Tibial nerve (tissue), 3 donors: Measurements from ENCODE around the gene AMMECR1L.

Experiments used
- CTCF ChIP-seq, 5 experiments: fragments of 200-600 bp in 3 of 5; fragments of 450-650 bp in 2 of 5; sonication (generic) in 3 of 5; IDR thresholded peaks; one replicate each; pipeline ENCODE4 v1.5.1; 2016 to 2019; ENCODE audit warnings: antibody characterized with exemption in 5 of 5, mild to moderate bottlenecking in 3 of 5, moderate library complexity in 2 of 5
- POLR2A ChIP-seq, 2 donors: fragments of 450-650 bp; IDR thresholded peaks; one replicate each; pipeline ENCODE4 v1.6.1; 2017; ENCODE audit warnings: antibody characterized with exemption in 2 of 2, mild to moderate bottlenecking in 2 of 2, moderate library complexity in 2 of 2

DNA sequence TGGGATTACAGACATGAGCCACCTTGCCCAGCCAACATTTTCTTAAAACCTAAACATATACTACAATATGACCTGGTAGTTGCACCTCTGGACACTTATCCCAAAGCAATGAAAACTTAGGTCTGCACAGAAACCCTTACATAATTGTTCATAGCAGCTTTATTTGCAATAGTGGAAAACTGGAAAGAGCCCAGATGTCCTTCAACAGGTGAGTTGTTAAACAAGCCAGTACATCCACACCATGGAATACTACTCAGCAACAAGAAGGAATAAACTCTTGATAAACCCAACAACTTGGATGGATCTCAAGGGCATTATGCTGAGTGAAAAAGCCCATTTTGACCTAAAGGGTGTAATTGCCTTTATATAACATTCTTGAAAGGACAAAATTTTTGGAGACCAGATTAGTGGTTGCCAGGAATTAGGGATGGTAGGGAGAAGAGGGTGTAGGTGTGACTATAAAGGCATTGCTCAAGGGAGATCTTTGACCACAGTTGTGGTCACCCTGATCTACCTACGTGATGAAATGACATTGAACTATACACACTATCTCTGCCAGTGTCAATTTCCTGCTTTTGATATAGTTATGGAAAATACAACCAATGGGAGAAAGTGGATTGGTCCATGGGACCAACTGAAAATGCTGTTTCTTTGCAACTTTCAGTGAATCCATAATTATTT, 11.9 kb upstream of the AMMECR1L start:
- TF ChIP-seq POLR2A (IDR thresholded peaks at IDR 0.05) (no peak), CTCF (IDR thresholded peaks at IDR 0.05) (no peak)
